ENCODE measurements around the gene FAM120B. TPM values are rescaled to one million over a fixed set of nuclear protein-coding genes. Genes with fewer than 3 reads are reported as not detected.

Gene FAM120B
- total and polyA plus RNA-seq, 2 experiments from 2014 or later = 7.2 to 16.7 TPM

DNA sequence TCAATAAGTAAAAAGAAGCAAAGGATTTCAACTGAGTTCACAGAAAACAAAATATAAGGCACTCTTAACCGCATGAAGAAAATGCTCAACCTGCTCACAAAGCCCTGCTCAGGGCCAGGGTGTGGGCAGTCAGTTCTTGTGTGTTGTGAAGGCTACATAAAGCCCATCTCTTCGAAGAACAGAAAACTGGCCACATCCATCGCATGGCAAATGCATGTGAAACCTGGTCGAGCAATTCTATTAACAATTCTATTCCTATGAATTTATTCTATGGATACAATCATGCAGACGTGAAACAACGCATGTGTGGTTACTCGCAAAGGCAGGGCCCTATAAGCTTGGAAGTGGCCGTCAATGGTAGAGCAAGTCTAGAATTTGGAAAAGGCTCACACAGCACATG, 136.0 kb downstream of the FAM120B start:
- Histone ChIP-seq H3F3A (replicated peaks; ENCODE audit: low read depth) (no peaks in the 10 kb centered on the region), H4K20me1 (replicated peaks; ENCODE audit: insufficient read depth) (no peaks in the 10 kb centered on the region), H3K4me1 (ENCODE audit: insufficient read depth) (peaks cover 5% of the 10 kb centered on the region; the same call in 1 of the 2 replicates), H3K4me2 (no peak overlapping the region), H3K9me2 (ENCODE audit: insufficient read depth) (0 out of 2 replicates have a peak, but pooled peaks cover 3% of the 10 kb centered on the region), H2AFZ (no peak overlapping the region), H3K79me2 (replicated peaks; ENCODE audit: insufficient read depth) (no peaks in the 10 kb centered on the region), H3K27me3 (ENCODE audit: insufficient read depth) (no peaks in the 10 kb centered on the region), H3K4me3 (no peak overlapping the region), H3K27ac (ENCODE audit: low read depth) (no peak overlapping the region), H3K36me3 (ENCODE audit: insufficient read depth) (no peaks in the 10 kb centered on the region)
- Mint-ChIP-seq H3K4me1 (peaks cover 12% of the 10 kb centered on the region), H3K27me3 (ENCODE audit: insufficient read depth, low read depth, poor library complexity) (peaks cover 9% of the 10 kb centered on the region), H3K36me3 (ENCODE audit: low read depth) (peaks cover 5% of the 10 kb centered on the region; the same call in 1 of the 3 replicates), H3K27ac (no peak overlapping the region), H3K4me3 (no peak overlapping the region), H3K9me3 (peaks cover 7% of the 10 kb centered on the region)
- DNase-seq (ENCODE audit: low spot score) (no peak), ATAC-seq (no peak)
- TF ChIP-seq, protein P1, sequence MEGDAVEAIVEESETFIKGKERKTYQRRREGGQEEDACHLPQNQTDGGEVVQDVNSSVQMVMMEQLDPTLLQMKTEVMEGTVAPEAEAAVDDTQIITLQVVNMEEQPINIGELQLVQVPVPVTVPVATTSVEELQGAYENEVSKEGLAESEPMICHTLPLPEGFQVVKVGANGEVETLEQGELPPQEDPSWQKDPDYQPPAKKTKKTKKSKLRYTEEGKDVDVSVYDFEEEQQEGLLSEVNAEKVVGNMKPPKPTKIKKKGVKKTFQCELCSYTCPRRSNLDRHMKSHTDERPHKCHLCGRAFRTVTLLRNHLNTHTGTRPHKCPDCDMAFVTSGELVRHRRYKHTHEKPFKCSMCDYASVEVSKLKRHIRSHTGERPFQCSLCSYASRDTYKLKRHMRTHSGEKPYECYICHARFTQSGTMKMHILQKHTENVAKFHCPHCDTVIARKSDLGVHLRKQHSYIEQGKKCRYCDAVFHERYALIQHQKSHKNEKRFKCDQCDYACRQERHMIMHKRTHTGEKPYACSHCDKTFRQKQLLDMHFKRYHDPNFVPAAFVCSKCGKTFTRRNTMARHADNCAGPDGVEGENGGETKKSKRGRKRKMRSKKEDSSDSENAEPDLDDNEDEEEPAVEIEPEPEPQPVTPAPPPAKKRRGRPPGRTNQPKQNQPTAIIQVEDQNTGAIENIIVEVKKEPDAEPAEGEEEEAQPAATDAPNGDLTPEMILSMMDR (conservative IDR thresholded peaks at IDR 0.05; ENCODE audit: low read depth in 2 of 2) = no peak
- no peak for TF ChIP-seq ZNF331 (CRISPR knock-in tag; IDR thresholded peaks at IDR 0.05; ENCODE audit: low read depth)
- no peak for TF ChIP-seq STAT1 (IDR thresholded peaks at IDR 0.05; ENCODE audit: unreplicated experiment)

DNA sequence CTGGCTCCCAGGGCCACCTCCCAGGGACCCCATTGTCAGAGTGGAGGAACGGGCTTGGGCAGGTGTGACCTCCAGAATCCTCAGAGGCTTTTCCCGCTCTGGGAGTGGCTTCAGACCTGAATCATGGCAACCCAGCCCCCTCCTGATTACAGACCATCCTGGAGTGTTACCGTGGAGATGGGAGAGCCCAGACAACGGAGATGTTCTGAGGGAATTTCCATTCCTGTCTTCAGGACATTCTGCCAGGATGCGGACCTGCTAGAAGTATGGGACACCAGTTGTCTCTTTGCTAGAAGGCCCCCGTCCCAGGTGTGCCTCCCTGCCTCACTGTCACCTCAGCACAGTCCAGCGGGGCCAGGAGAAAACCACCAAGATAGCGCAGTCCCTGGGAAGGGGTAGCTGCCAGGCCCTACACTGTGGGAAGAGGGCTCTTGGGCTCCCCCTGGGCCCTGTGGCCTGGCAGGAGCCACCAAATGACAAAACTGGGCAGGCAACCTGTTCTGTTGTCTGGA, 136.6 kb downstream of the FAM120B start:
- H3K9me3 Mint-ChIP-seq = peaks cover 7% of the 10 kb centered on the region
- Histone ChIP-seq H3K27ac (ENCODE audit: low read depth) (no peak overlapping the region), H3K4me2 (no peak overlapping the region), H3F3A (replicated peaks; ENCODE audit: low read depth) (no peaks in the 10 kb centered on the region), H3K36me3 (ENCODE audit: insufficient read depth) (no peaks in the 10 kb centered on the region), H3K4me1 (ENCODE audit: insufficient read depth) (peaks cover 2% of the 10 kb centered on the region; the same call in 1 of the 2 replicates), H3K9me2 (ENCODE audit: insufficient read depth) (0 out of 2 replicates have a peak, but pooled peaks cover 3% of the 10 kb centered on the region), H4K20me1 (replicated peaks; ENCODE audit: insufficient read depth) (no peaks in the 10 kb centered on the region), H3K79me2 (replicated peaks; ENCODE audit: insufficient read depth) (no peaks in the 10 kb centered on the region), H2AFZ (no peak overlapping the region), H3K27me3 (ENCODE audit: insufficient read depth) (no peaks in the 10 kb centered on the region), H3K4me3 (no peak overlapping the region)
- no peak overlapping the region for H3K27ac Mint-ChIP-seq
- H3K4me1 Mint-ChIP-seq = peaks cover 8% of the 10 kb centered on the region
- peak; percentile 53 for DNase-seq (ENCODE audit: low spot score)
- H3K4me3 Mint-ChIP-seq = no peak overlapping the region
- peak; percentile 82 for ATAC-seq
- H3K27me3 Mint-ChIP-seq (ENCODE audit: insufficient read depth, low read depth, poor library complexity) = peaks cover 5% of the 10 kb centered on the region
- H3K36me3 Mint-ChIP-seq (ENCODE audit: low read depth) = peaks cover 5% of the 10 kb centered on the region; the same call in 1 of the 3 replicates
- TF ChIP-seq, protein P1 (conservative IDR thresholded peaks at IDR 0.05; ENCODE audit: low read depth in 2 of 2) = peak; percentile 34 to 53
- TF ChIP-seq ZNF114 (CRISPR knock-in tag; IDR thresholded peaks at IDR 0.05) (no peak), ZNF331 (CRISPR knock-in tag; IDR thresholded peaks at IDR 0.05; ENCODE audit: low read depth) (no peak), EZH2 (IDR thresholded peaks at IDR 0.05; ENCODE audit: low read depth, unreplicated experiment) (no peak)
- TF ChIP-seq, protein P2, sequence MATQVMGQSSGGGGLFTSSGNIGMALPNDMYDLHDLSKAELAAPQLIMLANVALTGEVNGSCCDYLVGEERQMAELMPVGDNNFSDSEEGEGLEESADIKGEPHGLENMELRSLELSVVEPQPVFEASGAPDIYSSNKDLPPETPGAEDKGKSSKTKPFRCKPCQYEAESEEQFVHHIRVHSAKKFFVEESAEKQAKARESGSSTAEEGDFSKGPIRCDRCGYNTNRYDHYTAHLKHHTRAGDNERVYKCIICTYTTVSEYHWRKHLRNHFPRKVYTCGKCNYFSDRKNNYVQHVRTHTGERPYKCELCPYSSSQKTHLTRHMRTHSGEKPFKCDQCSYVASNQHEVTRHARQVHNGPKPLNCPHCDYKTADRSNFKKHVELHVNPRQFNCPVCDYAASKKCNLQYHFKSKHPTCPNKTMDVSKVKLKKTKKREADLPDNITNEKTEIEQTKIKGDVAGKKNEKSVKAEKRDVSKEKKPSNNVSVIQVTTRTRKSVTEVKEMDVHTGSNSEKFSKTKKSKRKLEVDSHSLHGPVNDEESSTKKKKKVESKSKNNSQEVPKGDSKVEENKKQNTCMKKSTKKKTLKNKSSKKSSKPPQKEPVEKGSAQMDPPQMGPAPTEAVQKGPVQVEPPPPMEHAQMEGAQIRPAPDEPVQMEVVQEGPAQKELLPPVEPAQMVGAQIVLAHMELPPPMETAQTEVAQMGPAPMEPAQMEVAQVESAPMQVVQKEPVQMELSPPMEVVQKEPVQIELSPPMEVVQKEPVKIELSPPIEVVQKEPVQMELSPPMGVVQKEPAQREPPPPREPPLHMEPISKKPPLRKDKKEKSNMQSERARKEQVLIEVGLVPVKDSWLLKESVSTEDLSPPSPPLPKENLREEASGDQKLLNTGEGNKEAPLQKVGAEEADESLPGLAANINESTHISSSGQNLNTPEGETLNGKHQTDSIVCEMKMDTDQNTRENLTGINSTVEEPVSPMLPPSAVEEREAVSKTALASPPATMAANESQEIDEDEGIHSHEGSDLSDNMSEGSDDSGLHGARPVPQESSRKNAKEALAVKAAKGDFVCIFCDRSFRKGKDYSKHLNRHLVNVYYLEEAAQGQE (IDR thresholded peaks at IDR 0.05; ENCODE audit: unreplicated experiment) = no peak

Data from GM23338 (cell line).